Activated T-cell treated with anti-CD3 and anti-CD28 coated beads for 48 hours (primary cell): ENCODE data around the gene TAS2R31.
"Not testable (repeated sequence)": the region's sequence is repeated elsewhere in the genome, so short reads cannot be mapped to it uniquely, and the experiment has no call there.

Experiments used
- DNase-seq: peaks from one replicate; pipeline ENCODE4 v3.0.0-alpha.2; 2020; ENCODE audit warnings: low read depth

TAS2R31 gene, protein sequence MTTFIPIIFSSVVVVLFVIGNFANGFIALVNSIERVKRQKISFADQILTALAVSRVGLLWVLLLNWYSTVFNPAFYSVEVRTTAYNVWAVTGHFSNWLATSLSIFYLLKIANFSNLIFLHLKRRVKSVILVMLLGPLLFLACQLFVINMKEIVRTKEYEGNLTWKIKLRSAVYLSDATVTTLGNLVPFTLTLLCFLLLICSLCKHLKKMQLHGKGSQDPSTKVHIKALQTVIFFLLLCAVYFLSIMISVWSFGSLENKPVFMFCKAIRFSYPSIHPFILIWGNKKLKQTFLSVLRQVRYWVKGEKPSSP

DNA sequence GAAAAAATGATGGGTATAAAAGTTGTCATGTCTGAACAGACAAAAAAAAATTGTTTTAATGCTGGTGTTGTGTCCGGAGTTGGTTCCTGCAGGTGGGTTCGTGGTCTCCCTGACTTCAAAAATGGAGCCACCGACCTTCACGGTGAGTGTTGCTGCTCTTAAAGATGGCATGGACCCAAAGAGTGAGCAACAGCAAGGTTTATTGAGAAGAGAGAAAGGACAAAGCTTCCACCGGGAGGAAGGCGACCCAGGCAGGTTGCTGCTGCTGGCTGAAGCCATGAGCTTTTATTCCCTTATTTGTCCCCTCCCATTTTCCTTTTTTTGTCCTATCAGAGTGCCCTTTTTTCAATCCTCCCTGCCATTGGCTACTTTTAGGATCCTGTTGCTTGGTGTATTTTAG, at the start of gene TAS2R31:
TAS2R31 (minus strand) TSS at position 101 of the 400 bp plus-strand sequence; CDS start at position 29, 72 bp downstream.
- no peak for DNase-seq

DNA sequence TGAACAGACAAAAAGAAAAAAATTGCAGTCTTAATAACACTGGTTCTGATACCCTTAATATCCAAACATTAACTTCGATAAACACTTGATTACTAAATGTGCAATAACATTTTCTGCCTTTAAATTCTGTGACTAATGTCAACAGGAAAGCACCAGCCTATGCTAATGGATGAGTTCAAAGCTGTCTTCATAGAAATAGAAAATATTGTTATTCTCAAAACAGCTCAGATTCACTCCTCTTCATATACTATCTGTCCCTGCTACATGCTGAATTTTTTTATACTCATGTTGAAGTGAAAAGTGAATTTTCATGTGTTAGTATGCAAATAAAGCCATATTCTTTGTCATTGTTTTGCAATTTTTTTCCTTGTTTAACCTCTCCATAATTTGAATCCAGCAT, 47.0 kb upstream of the TAS2R31 start:
- no peak for DNase-seq

- DNase-seq = no peak
Measured at GRCh38 chr12:11075642-11076041, 44.4 kb upstream of the TAS2R31 start.

- no peak for DNase-seq
Measured at GRCh38 chr12:11071414-11071813, 40.2 kb upstream of the TAS2R31 start.

GRCh38 chr12:11070999-11071398, 39.8 kb upstream of the TAS2R31 start:
- no peak for DNase-seq

DNA sequence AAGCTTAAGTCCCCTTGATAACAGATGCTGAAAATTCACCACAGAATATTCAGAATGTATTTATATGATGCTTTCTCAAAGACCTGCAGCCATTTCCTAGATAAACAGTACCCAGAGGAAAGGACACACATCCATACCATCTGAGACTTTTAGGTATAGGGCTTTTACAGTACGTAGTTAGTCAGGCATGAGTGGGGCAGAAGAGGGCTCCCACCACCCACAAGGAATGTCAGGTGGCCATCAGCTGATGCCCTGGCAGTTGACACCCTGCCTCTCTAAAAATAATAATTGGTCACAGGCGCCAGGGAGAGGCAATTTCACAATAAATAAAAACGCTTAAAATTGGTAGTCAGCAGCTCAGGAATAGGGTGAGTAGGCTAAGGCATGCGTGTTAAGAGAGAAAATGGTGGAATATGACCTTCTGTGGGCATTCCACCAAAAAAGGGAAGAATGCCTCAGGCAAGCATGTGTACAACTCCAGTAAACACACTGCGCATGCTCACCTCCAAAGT, 38.7 kb upstream of the TAS2R31 start:
- DNase-seq = no peak

GRCh38 chr12:11067514-11067913, 36.3 kb upstream of the TAS2R31 start:
- no peak for DNase-seq

DNA sequence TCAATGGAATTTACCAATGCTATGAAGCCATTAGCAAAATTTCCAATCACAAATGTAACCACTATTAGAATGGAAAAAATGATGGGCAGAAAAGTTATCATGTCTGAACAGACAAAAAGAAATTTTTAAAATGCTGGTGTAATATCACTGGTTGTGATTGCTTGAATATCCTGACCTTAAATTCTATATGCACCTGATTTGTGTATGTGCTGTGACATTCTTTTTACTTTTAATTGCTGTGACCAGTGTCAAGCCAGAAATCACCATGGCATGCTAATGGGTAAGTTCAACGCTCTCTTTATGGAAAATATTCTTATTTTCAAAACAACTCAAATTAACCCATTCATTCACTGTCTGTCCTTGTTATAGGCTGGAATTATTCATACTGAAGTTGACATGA, 31.0 kb upstream of the TAS2R31 start, which contains the start of gene TAS2R46:
TAS2R46 (minus strand) TSS at position 101 of the 400 bp plus-strand sequence; CDS start at position 101, 0 bp downstream.
- not testable (repeated sequence) for DNase-seq

DNA sequence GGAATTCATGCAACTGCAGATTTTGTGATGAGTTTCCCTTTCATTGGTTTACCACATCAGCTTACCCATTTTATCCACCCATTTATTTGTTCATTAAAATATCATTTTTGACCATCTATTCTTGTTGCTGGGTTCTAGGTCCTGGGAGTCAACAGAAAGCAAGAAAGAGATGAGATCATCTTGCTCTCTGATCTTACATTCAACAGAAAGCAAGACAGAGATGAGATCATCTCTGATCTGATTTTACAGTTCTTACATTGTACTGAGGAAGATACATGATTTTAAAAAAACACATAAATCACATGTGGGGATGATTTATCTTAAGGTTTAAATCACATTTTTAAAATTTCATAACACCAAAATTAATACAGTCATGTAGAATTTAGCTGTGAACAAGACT, 28.6 kb upstream of the TAS2R31 start:
- DNase-seq = no peak

DNA sequence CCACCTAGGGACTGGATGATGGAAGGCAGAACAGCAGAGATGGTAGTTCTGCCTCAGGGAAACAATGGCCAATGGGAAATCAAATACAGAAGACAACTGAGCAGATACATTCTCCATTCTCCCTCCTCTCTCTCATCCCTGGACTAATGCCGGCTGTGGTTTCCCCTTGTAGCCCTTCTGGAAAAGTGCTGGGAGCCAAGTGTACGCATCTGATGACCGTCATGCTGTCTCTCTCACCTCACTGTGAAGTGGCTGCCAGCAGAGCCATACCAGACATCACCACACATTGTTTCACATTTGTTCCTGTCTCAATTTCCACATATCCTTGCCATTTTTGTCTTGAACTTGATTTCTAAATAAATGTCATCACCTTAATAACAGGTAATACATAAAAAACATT, 27.8 kb upstream of the TAS2R31 start:
- no peak for DNase-seq

DNA sequence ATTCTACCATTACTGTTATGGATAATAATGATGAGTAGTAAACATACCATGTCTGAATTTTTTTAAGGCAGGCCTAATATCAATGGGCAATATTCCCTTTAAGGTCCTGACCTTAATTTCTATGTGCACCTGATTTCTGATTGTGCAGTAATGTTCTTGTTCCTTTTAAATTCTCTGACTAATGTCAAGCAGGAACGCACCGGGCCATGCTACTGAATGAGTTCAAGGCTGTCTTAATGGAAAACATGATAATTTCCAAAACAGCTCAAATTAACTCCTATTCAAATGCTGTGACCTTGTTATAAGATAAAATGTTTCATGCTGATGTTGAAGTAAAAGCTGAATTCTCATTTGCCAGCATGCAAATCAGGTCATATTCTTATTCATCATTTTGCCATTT, 24.1 kb upstream of the TAS2R31 start:
- DNase-seq = no peak

DNA sequence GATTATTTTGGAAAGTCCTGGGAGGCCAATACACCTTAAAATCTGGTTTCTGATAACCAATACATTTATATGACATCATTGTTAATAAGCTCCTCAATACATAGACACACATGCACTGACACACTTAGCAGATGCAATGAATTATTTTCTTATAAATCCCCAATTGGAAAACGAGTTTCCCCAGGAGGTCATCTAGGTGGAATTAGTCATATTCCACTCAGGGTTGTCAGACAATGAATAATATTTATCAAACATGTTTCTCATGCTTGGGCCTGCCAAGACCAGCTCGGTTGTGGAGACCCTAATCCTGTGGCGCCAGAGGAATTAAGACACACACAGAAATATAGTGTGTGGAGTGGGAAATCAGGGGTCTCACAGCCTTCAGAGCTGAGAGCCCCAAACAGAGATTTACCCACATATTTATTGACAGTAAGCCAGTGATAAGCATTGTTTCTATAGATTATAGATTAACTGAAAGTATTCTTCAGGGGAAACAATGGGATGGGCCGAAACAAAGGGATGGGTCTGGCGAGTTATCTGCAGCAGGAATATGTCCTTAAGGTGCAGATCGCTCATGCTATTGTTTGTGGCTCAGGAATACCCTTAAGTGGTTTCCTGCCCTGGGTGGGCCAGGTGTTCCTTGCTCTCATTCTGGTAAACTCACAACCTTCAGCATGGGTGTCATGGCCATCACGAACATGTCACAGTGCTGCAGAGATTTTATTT, 18.8 kb upstream of the TAS2R31 start:
- DNase-seq = not testable (repeated sequence)

- DNase-seq = not testable (repeated sequence)
Measured at GRCh38 chr12:11041366-11041765, 10.2 kb upstream of the TAS2R31 start.

GRCh38 chr12:11040162-11040561, 9.0 kb upstream of the TAS2R31 start:
- no peak for DNase-seq

DNA sequence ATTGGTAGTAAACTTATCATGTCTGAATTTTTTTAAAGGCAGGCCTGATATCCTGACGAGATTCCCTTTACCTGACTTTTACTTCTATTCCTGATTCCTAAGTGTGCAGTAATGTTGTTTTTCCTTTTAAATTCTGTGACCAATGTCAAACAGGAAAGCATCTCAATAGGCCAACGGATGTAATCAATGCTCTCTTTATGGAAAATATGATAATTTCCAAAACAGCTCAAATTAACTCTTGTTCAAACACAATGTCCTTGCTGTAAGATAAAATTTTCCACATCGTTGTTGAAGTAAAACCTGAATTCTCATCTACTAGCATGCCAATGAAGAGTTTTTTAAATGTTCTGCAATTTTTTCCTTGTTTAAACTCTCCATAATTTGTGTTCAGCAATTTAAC, 8.0 kb upstream of the TAS2R31 start:
- no peak for DNase-seq

DNA sequence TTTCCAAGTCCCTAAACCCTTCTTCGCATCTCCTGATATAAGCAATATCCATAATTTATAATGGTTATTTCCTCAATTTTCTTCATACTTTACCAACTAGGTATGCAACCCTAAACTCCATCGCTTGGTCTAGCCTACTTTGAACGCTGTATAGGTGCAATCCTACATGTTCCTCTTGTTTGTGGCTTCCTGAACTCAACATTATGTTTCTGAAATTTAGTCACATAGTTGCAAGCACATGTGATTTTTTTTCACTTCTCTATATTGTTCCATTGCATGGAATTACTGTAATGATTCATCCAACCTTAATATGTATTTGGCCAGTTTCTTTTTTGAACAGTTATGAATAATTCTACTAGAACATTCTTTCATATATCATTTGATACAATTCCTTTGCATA, 2.8 kb upstream of the TAS2R31 start:
- not testable (repeated sequence) for DNase-seq

DNA sequence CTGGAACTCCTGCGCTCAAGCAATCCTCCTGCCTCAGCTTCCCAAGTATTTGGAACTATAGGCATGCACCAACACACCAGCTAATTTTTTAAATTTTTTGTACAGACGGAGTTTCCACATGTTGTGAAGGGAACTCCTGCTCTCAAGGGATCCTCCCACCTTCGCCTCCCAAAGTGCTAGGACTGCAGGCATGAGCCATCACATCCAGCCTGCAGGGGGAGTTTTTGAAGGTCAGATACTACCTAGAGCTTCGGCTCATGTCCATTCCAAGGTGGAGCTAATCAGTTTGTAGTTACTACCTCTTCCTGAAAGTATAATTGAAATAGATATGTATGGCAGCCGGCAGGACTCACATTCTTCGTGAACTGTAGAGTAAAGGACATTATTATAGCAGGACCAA, 5.1 kb downstream of the TAS2R31 start:
- no peak for DNase-seq

GRCh38 chr12:11023387-11023786, 7.8 kb downstream of the TAS2R31 start:
- DNase-seq = no peak

DNA sequence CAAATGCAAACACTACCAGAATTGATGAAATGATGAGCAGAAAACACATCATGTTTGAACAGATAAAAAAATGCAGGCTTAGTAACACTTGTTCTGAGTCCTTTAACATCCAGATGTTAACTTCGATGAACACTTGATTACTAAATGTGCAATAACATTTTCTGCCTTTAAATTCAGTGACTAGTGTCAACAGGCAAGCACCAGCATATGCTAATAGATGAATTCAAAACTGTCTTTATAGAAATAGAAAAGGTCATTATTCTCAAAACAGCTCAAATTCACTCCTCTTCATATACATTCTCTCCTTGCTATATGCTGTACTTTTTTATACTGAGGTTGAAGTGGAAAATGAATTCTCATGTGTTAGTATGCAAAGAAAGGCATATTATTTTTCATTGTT, 8.7 kb downstream of the TAS2R31 start, which contains the start of gene TAS2R19:
TAS2R19 (minus strand) TSS at position 101 of the 400 bp plus-strand sequence; CDS start at position 52, 49 bp downstream.
- DNase-seq = no peak

DNA sequence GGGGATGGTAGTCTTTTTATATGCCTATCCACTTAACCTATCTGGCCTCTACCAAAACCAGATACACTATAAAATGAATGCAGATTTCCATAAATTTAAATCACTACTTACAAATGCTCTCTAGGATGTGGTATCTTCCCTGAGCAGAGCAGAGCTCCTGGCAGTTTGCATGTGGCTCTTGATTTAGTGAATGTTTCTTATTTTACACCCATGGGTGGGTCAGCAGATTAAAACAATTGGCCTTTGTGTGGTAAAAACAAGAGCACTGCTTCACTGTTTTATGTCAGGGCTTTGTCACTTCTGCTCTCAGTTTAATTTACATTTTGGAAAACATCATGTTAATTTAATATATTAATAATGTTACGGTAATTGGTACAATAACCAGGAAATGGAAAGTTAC, 14.3 kb downstream of the TAS2R31 start:
- no peak for DNase-seq

- DNase-seq = no peak
Measured at GRCh38 chr12:11015775-11016430, 15.3 kb downstream of the TAS2R31 start.

DNA sequence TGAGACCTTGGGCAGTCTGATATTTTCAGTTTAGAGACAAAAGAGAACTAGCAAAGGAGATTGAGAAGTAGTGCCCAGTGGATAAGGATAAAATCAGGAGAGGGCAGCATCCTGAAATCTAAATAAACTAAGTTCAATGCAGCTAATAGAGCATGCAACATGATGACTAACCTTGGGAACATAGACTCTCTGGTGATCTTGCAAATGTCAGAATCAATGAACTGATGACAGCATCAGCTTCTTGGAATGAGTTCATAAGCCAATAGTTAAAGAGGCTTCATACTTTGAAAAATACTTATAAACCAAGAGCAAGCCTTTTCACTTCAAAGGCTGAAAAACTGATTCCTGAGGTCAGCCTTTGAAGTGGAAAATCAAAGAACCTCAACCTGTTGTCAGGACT, 17.0 kb downstream of the TAS2R31 start:
- DNase-seq = no peak

DNA sequence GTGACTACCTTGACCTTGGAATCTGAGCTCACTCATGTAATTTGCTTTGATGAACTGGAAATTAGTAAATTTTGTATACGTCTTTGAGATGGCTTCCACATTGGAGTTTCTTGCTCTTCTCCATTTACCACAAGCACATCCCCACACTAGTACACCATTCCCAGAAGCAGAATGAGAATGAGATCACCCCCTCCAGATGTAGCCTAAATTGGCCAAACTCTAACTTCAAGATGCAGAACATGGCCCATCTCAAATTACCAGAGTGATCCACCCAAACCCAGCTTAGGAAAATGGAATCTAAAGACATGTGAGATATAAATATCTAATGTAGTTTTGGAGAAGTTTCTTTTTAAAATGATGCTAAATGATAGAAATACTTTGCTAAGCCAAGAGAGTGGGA, 23.6 kb downstream of the TAS2R31 start:
- no peak for DNase-seq
